H1 (cell line): ENCODE measurements around the gene FGGY.

Experiments used
- CHD1 ChIP-seq: IDR thresholded peaks from 2 replicates; pipeline ENCODE4 v1.6.1; 2012; ENCODE audit warnings: low read depth, low read length, improper control_type of control experiment
- CTCF ChIP-seq, 3 experiments: IDR thresholded peaks; 1 replicate in 2 of 3; 2 replicates in 1 of 3; pipeline versions ENCODE4 v1.5.1 to v1.6.1; 2011; ENCODE audit warnings: low read length in 3 of 3, mild to moderate bottlenecking in 3 of 3, inconsistent platforms in 2 of 3, low read depth in 1 of 3, moderate library complexity in 1 of 3; ENCODE audit not compliant: insufficient read depth in 1 of 3; ENCODE audit errors: control extremely low read depth in 1 of 3
- EP300 ChIP-seq, 2 experiments: IDR thresholded peaks; 1 replicate in 1 of 2; 2 replicates in 1 of 2; pipeline ENCODE4 v1.6.1; 2011 to 2012; ENCODE audit warnings: low read depth in 2 of 2, low read length in 2 of 2, mild to moderate bottlenecking in 2 of 2, borderline replicate concordance in 1 of 2, inconsistent platforms in 1 of 2, moderate library complexity in 1 of 2
- EZH2 ChIP-seq: fragments of 200-600 bp; sonication (generic); IDR thresholded peaks from 2 replicates; pipeline ENCODE4 v1.7.1; 2012; ENCODE audit warnings: low read depth, mild to moderate bottlenecking, moderate library complexity, low read length, inconsistent platforms; ENCODE audit not compliant: severe bottlenecking
- JUND ChIP-seq: IDR thresholded peaks from 2 replicates; pipeline ENCODE4 v1.6.1; 2011; ENCODE audit warnings: mild to moderate bottlenecking, improper control_type of control experiment, low read length
- POLR2A ChIP-seq, 2 experiments: IDR thresholded peaks; 1 replicate in 1 of 2; 2 replicates in 1 of 2; pipeline ENCODE4 v1.6.1; 2011; ENCODE audit warnings: low read depth in 2 of 2, low read length in 2 of 2, mild to moderate bottlenecking in 2 of 2; ENCODE audit errors: control extremely low read depth in 1 of 2
- SIN3A ChIP-seq, 2 experiments: IDR thresholded peaks in 1 of 2; conservative IDR thresholded peaks in 1 of 2; 2 replicates each; pipeline ENCODE4 v1.6.1; 2011 to 2012; ENCODE audit warnings: low read length in 2 of 2, improper control_type of control experiment in 1 of 2, low read depth in 1 of 2, mild to moderate bottlenecking in 1 of 2
- SP1 ChIP-seq: IDR thresholded peaks from 2 replicates; pipeline ENCODE4 v1.6.1; 2011; ENCODE audit warnings: low read depth, low read length

DNA sequence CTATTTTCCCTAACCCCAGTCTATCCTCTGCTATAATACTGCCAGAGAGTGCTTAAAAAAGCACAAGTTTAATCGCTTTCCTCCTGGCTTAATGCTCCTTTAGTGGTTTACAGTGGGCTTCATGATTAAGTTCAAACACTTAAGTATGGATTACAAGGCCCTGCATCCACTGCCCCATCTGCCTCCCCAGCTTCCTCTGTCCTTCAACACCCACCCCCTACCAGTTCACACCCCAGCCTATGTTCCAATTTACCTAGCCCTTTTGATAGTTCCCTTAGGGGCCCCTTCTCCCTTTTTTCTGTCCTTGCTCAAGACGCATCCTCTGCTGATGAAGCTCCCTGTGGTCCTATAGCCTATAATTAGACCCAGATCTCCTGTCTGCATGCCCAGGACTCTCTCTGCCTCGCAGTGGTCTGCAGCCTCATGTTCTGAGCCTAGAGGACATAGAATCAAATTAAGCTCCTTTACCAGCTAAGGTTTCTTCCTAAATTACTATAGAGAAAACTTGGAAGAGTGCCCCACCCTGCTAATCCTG lies 212.5 kb downstream of the FGGY start:
- TF ChIP-seq SP1, result no peak
- no peak for TF ChIP-seq POLR2A (IDR thresholded peaks at IDR 0.05; ENCODE audit: control extremely low read depth in 1 of 2, low read depth in 2 of 2, low read length in 2 of 2)
- no peak for TF ChIP-seq EZH2
- TF ChIP-seq JUND, result no peak
- TF ChIP-seq CTCF (IDR thresholded peaks at IDR 0.05; ENCODE audit: control extremely low read depth in 1 of 3, insufficient read depth in 1 of 3, low read depth in 1 of 3, low read length in 3 of 3), result no peak
- no peak for TF ChIP-seq EP300 (IDR thresholded peaks at IDR 0.05; ENCODE audit: borderline replicate concordance in 1 of 2, low read depth in 2 of 2, low read length in 2 of 2)
- TF ChIP-seq SIN3A (conservative IDR thresholded peaks at IDR 0.05 in 1 of 2, IDR thresholded peaks at IDR 0.05 in 1 of 2; ENCODE audit: low read depth in 1 of 2, low read length in 2 of 2), result no peak
- TF ChIP-seq CHD1, result no peak
